Peyer's patch (tissue), 4 donors: ENCODE measurements around the gene BUB1B. TPM values are rescaled to one million over a fixed set of nuclear protein-coding genes. Genes with fewer than 3 reads are reported as not detected.

Experiments used
- DNase-seq, 3 donors: peaks; one replicate each; pipeline ENCODE4 v3.0.0-alpha.2; 2017 to 2019
- H3K27ac ChIP-seq, 4 donors: fragments of 200-600 bp; sonication (generic); one replicate each; pipeline ENCODE4 v1.5.1; 2016 to 2019
- H3K27me3 ChIP-seq, 2 donors: fragments of 200-600 bp; sonication (generic); one replicate each; pipeline ENCODE4 v1.5.1; 2019
- H3K36me3 ChIP-seq, 3 donors: fragments of 200-600 bp; sonication (generic); one replicate each; pipeline ENCODE4 v1.5.1; 2016 to 2019
- H3K4me1 ChIP-seq, 4 donors: fragments of 200-600 bp; sonication (generic); one replicate each; pipeline ENCODE4 v1.5.1; 2016 to 2019
- H3K4me3 ChIP-seq, 4 donors: fragments of 200-600 bp; sonication (generic); 1 replicate in 3 of 4; 2 replicates in 1 of 4; pipeline ENCODE4 v1.5.1; 2016 to 2019; ENCODE audit warnings: mild to moderate bottlenecking in 1 of 4
- H3K9me3 ChIP-seq, 4 donors: fragments of 200-600 bp; sonication (generic); one replicate each; pipeline ENCODE4 v1.5.1; 2016 to 2019; ENCODE audit warnings: mild to moderate bottlenecking in 1 of 4
- POLR2A ChIP-seq, 2 donors: fragments of 450-650 bp; IDR thresholded peaks; one replicate each; pipeline ENCODE4 v1.5.1; 2017; ENCODE audit warnings: antibody characterized with exemption in 2 of 2, mild to moderate bottlenecking in 2 of 2, moderate library complexity in 2 of 2
- total RNA-seq, 4 donors: library from RNA; depleted of rRNA; stranded (reverse); fragments of >200 nt; gene quantifications; one replicate each; pipeline ENCODE4 v1.1.0, GENCODE V29; 2016
- TF ChIP-seq, protein P1 (sequence below), 6 experiments: fragments of 450-650 bp in 4 of 6; fragments of 200-600 bp in 2 of 6; sonication (generic) in 1 of 6; IDR thresholded peaks; one replicate each; pipeline ENCODE4 v1.5.1; 2017 to 2019; ENCODE audit warnings: antibody characterized with exemption in 6 of 6, mild to moderate bottlenecking in 3 of 6, moderate library complexity in 1 of 6

BUB1B gene
- total RNA-seq, 4 donors from 2014 or later: 10.6 to 120 (median 13.3) TPM

DNA sequence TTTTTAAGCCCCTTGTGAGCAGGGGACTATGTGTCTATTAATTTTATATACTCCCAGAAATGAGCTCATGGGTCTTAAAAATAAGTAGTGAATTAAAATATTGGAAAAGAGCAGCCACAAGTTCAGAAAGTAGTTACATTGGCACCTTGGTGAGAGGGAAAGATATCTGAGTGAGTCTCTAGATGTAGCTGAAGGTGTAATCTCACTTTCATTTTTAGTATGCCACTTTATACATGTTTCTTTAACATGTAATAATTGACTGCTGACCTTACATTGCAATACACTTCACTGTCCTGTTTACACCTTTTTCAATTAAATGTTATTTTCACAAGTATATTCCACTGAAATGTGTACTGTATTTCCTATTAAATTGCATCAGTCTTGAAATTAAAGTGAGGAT is 65.9 kb downstream of the BUB1B start:
- Histone ChIP-seq H3K36me3 (no peaks in the 10 kb centered on the region), H3K4me1 (no peaks in the 10 kb centered on the region), H3K27ac (no peak overlapping the region), H3K27me3 (no peaks in the 10 kb centered on the region), H3K9me3 (no peaks in the 10 kb centered on the region), H3K4me3 (no peak overlapping the region)
- no peak for DNase-seq
- no peak for TF ChIP-seq POLR2A (IDR thresholded peaks at IDR 0.05)
- TF ChIP-seq, protein P1, sequence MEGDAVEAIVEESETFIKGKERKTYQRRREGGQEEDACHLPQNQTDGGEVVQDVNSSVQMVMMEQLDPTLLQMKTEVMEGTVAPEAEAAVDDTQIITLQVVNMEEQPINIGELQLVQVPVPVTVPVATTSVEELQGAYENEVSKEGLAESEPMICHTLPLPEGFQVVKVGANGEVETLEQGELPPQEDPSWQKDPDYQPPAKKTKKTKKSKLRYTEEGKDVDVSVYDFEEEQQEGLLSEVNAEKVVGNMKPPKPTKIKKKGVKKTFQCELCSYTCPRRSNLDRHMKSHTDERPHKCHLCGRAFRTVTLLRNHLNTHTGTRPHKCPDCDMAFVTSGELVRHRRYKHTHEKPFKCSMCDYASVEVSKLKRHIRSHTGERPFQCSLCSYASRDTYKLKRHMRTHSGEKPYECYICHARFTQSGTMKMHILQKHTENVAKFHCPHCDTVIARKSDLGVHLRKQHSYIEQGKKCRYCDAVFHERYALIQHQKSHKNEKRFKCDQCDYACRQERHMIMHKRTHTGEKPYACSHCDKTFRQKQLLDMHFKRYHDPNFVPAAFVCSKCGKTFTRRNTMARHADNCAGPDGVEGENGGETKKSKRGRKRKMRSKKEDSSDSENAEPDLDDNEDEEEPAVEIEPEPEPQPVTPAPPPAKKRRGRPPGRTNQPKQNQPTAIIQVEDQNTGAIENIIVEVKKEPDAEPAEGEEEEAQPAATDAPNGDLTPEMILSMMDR (IDR thresholded peaks at IDR 0.05): no peak

- no peak for DNase-seq
- no peak overlapping the region for H3K27ac ChIP-seq
- no peaks in the 10 kb centered on the region for H3K4me1 ChIP-seq
- TF ChIP-seq, protein P1 (IDR thresholded peaks at IDR 0.05): no peak
- TF ChIP-seq POLR2A (IDR thresholded peaks at IDR 0.05): no peak
- no peaks in the 10 kb centered on the region for H3K9me3 ChIP-seq
- H3K27me3 ChIP-seq: no peaks in the 10 kb centered on the region
- H3K4me3 ChIP-seq: no peak overlapping the region
- no peaks in the 10 kb centered on the region for H3K36me3 ChIP-seq
These were observed 68.4 kb downstream of the BUB1B start for GRCh38 chr15:40229316-40229715.

GRCh38 chr15:40229956-40230355 is 69.1 kb downstream of the BUB1B start:
- no peaks in the 10 kb centered on the region for H3K4me1 ChIP-seq
- TF ChIP-seq, protein P1 (IDR thresholded peaks at IDR 0.05): no peak
- TF ChIP-seq POLR2A (IDR thresholded peaks at IDR 0.05): no peak
- no peak overlapping the region for H3K4me3 ChIP-seq
- no peak for DNase-seq
- H3K27ac ChIP-seq: no peak overlapping the region
- H3K36me3 ChIP-seq: no peaks in the 10 kb centered on the region
- H3K27me3 ChIP-seq: no peaks in the 10 kb centered on the region
- no peaks in the 10 kb centered on the region for H3K9me3 ChIP-seq

GRCh38 chr15:40232625-40233070 is 71.8 kb downstream of the BUB1B start:
- no peaks in the 10 kb centered on the region for H3K9me3 ChIP-seq
- no peaks in the 10 kb centered on the region for H3K27me3 ChIP-seq
- H3K27ac ChIP-seq: no peak overlapping the region
- H3K4me3 ChIP-seq: no peak overlapping the region
- H3K4me1 ChIP-seq: no peaks in the 10 kb centered on the region
- TF ChIP-seq, protein P1 (IDR thresholded peaks at IDR 0.05): no peak
- no peak for TF ChIP-seq POLR2A (IDR thresholded peaks at IDR 0.05)
- DNase-seq: peak in 1 of 3 donors; percentile 47
- no peaks in the 10 kb centered on the region for H3K36me3 ChIP-seq

- no peaks in the 10 kb centered on the region for H3K9me3 ChIP-seq
- H3K36me3 ChIP-seq: no peaks in the 10 kb centered on the region
- H3K27ac ChIP-seq: no peak overlapping the region
- TF ChIP-seq, protein P1 (IDR thresholded peaks at IDR 0.05): no peak
- TF ChIP-seq POLR2A (IDR thresholded peaks at IDR 0.05): no peak
- peaks cover 0 to 5% (median 2%) of the 10 kb centered on the region in 4 donors for H3K4me1 ChIP-seq
- no peaks in the 10 kb centered on the region for H3K27me3 ChIP-seq
- peak in 1 of 3 donors; percentile 28 for DNase-seq
- H3K4me3 ChIP-seq: no peak overlapping the region
These were observed 73.1 kb downstream of the BUB1B start for GRCh38 chr15:40233727-40234577.
